Measurements from ENCODE around the gene CRABP2. TPM values are rescaled to one million over a fixed set of nuclear protein-coding genes. Genes with fewer than 3 reads are reported as not detected.

Gene CRABP2
- total RNA-seq, 4 donors from 2014 or later = 4.5 to 8.8 (median 8.8) TPM; not detected in 1

DNA sequence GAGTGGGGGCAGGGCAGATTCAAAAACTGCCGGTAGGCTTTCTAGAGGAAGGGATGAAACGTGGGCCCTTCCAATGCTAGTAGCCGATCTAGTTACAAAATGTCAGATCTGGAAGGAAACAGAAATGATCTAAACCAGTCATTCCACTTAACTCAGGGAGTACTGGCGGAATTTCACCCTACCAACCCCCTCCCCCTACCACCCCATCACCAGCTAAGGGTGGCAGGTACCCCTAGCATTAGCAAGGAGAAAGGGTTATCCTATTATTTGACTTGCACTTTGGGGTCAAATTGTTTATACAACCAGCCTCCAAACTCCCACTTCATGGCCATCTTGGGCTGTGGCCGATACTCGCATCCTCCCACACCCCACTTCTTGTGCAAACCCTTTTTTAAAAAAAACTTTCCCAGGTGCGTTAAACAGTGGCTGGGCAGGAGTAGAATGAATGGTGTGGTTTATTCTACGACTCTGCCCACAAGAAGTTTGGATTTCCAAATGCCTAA, 36.1 kb upstream of the CRABP2 start:
- ATAC-seq (ENCODE audit: low FRiP score) = peak; percentile 1
- TF ChIP-seq, protein P1, sequence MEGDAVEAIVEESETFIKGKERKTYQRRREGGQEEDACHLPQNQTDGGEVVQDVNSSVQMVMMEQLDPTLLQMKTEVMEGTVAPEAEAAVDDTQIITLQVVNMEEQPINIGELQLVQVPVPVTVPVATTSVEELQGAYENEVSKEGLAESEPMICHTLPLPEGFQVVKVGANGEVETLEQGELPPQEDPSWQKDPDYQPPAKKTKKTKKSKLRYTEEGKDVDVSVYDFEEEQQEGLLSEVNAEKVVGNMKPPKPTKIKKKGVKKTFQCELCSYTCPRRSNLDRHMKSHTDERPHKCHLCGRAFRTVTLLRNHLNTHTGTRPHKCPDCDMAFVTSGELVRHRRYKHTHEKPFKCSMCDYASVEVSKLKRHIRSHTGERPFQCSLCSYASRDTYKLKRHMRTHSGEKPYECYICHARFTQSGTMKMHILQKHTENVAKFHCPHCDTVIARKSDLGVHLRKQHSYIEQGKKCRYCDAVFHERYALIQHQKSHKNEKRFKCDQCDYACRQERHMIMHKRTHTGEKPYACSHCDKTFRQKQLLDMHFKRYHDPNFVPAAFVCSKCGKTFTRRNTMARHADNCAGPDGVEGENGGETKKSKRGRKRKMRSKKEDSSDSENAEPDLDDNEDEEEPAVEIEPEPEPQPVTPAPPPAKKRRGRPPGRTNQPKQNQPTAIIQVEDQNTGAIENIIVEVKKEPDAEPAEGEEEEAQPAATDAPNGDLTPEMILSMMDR (IDR thresholded peaks at IDR 0.05) = no peak
- DNase-seq (ENCODE audit: low spot score) = no peak

DNA sequence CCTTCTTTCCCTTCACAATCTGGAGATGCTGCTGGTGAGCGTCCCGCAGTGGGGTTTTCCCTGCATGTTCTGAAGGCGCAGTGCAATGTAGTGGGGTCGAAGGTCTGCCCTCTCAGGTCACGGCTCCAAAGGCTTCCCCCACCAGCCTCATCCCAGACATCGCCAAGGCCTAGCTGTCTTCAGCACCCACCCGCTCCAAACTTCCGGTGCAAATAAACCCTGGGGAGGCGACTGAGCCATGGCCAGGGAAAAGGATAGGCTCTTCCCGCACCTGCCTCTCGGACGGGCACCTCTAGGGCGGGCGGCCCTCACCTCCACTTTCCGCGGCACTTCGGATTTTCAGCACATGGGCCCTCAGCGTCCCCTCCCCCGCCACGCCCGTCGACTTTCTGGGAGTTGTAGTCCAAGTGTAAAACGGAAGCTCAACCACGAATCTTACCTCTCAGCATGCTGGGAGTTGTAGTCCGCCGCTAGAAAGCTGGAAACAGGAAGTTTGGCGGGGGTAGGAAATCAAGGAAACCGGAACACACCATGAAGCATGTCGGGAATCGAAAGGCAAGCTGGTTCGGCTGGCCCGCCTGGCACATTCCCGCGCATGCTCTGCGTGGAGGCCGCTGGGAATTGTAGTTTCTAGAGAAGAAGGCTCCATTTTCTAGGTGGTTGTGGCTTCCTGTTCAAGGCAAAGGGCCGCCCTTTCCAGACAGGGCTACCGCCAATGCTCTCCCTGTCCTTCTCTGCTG, 35.5 kb upstream of the CRABP2 start, which contains the start of gene MRPL24:
TSS of gene MRPL24 (minus strand) at position 348 of the 740 bp plus-strand sequence. CDS start 2,384 bp downstream, outside the sequence.
- TF ChIP-seq, protein P1 (IDR thresholded peaks at IDR 0.05) = no peak
- peak; percentile 94 for ATAC-seq (ENCODE audit: low FRiP score)
- peak; percentile 94 for DNase-seq (ENCODE audit: low spot score)

DNA sequence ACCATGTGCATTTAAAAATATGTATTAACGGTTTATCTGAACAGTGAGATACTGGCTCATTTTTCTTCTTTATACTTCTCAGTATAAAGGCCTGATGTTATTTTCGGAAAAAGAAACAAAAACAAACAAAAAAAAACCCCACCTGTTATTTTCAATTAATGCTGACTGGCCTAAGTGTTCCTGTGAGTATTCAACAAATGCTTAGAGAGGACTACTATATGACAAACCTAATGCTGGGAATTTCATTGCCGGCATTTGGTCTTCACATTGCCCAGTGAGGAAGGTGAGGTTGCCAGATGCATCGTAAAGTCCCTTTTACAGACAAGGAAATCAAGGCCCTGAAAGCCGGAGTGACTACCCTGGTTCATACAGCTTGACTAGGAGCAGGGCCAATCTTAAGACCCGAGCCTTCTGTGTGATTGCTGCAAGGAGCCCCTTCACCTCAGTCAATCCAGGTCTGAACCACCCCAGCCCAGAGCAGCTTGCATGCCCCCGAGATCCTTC, 34.9 kb upstream of the CRABP2 start:
- TF ChIP-seq, protein P1 (IDR thresholded peaks at IDR 0.05) = no peak
- no peak for DNase-seq (ENCODE audit: low spot score)
- no peak for ATAC-seq (ENCODE audit: low FRiP score)

DNA sequence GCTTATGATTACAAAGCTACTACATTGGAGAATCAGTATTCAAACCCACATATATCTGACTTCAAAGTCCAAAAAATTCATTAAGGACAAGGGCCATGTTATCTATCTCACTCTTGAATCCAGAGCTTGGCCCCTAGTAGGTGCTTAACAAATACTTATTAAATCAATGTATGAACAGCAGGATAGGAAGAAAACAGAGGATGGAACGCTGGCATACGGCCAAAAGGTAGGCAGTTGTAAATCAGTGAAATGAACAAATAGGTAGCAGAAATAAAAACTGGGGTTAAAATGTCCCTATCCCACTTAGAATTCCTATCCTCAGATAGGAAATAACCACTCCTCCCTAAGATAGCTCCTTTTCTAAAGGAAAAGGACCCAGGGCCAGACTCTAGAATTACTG, 33.5 kb upstream of the CRABP2 start:
- TF ChIP-seq, protein P1 (IDR thresholded peaks at IDR 0.05) = no peak
- DNase-seq (ENCODE audit: low spot score) = no peak
- ATAC-seq (ENCODE audit: low FRiP score) = no peak

DNA sequence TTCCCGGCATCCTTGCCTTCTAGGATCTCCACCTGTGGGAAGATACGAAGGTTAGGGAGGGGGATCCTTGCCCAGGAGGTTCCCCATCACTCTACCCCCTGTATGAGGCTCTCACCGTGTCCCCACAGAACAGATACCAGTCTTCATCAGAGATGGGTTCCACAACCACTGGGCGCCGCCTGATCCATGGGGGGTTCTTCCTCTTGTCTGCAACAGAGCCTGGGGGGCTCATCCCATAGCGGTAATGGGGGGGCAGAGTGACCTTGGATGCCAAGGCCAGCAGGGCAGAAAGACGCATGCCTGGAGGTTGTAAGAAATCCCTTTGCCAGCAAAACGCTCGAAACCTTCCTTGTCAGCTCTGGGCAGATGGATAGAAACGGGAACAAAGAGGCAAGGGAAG, 33.0 kb upstream of the CRABP2 start:
- no peak for ATAC-seq (ENCODE audit: low FRiP score)

DNA sequence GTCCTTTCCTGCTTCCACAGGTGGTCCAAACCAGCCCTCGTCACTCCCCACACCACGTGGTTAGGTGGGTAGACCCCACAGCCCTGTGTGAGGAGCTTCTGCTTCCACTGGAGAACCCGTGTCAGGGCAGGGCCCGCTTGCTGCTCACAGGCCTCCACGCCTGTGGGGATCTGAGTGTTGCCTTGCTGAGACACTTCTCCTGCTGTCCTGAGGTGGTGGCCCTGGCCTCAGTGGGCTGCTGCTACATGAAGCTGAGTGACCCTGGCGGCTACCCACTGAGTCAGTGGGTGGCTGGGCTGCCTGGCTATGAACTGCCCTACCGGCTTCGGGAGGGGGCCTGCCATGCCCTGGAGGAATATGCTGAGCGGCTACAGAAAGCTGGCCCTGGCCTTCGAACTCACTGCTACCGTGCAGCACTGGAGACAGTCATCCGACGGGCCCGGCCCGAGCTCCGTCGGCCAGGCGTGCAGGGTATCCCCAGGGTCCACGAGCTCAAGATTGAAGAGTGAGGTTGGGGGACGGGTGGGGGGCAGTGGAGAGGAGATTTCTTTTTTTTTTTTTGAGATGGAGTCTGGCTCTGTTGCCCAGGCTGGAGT, 28.7 kb upstream of the CRABP2 start:
- no peak for DNase-seq (ENCODE audit: low spot score)
- ATAC-seq (ENCODE audit: low FRiP score) = no peak
- TF ChIP-seq, protein P1 (IDR thresholded peaks at IDR 0.05) = no peak

More for the DNA sequence above, 33.0 kb upstream of the CRABP2 start:
- DNase-seq (ENCODE audit: low spot score) = no peak
- TF ChIP-seq, protein P1 (IDR thresholded peaks at IDR 0.05) = no peak

Data from omental fat pad (tissue), 4 donors.